Measurements from ENCODE around the gene RAB44.
"Not testable (repeated sequence)": the region's sequence is repeated elsewhere in the genome, so short reads cannot be mapped to it uniquely, and the experiment has no call there.

Gene RAB44

DNA sequence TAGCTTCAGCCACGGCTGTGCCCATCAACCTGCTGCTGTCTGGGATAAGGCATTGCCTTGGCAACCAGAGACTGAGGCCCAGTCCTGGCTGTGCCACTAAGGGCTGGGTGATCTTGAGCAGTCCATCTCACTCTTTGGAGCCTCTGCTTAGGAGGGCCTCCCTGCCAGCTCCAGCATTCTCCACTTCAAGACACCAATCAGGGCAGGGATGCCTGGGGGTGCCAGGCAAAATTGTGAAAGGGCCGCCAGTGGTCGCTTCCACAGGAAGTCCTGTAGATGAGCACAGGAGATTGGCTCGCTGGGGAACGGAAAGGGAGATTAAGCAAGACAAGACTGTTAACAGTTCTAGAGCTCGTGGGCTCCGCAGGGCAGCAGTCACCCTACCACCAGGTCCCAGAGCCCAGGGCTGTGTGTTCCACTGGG is at the start of gene RAB44:
Gene RAB44 (plus strand): TSS at position 346 of the 423 bp plus-strand sequence. CDS start 6,410 bp downstream, outside the sequence.
- TF ChIP-seq CTCF (conservative IDR thresholded peaks at IDR 0.05; ENCODE audit: low read length), result no peak
- DNase-seq (ENCODE audit: low read depth), result no peak
- no peak within 1 kb of the TSS for H3K4me3 ChIP-seq (ENCODE audit: low read length)

GRCh38 chr6:36649086-36649485 is 48.5 kb upstream of the RAB44 start:
- no peak for DNase-seq (ENCODE audit: low read depth)
- no peak for TF ChIP-seq CTCF (conservative IDR thresholded peaks at IDR 0.05; ENCODE audit: low read length)
- H3K4me3 ChIP-seq (ENCODE audit: low read length), result no peak overlapping the region

- no peak for DNase-seq (ENCODE audit: low read depth)
- no peak overlapping the region for H3K4me3 ChIP-seq (ENCODE audit: low read length)
- no peak for TF ChIP-seq CTCF (conservative IDR thresholded peaks at IDR 0.05; ENCODE audit: low read length)
Measured at GRCh38 chr6:36649701-36650484, 47.7 kb upstream of the RAB44 start.

DNA sequence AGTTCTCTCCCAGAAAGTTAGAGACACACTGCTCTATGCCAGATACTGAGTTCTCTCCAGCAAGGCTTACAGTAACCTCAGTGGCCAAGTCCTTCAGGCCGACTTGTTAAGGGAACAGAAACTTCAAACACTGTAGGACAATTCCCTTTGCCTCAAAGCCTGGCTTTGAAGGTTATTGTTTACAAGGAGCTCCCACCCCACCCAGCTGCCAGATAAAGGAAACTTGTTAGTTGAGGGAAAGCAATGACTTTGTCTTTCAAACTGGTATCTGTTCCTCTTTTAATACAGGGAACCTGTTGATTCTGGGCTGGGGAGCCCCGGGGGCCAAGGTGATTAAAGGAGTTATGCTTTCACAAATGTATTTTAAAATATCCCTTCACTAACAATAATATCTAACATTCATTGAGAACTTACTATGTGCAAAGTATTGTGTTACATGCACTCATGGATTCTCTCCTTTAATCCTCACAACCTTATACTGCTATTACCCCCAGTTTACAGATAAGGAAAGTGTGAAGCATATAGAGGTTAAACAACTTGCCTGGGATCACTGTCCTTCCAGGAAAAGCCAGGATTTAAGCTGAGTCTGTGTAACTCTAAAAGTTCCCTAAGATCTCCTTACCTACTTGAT is 46.7 kb upstream of the RAB44 start:
- no peak for TF ChIP-seq CTCF (conservative IDR thresholded peaks at IDR 0.05; ENCODE audit: low read length)
- no peak for DNase-seq (ENCODE audit: low read depth)
- no peak overlapping the region for H3K4me3 ChIP-seq (ENCODE audit: low read length)

GRCh38 chr6:36651659-36652379 is 45.8 kb upstream of the RAB44 start:
- TF ChIP-seq CTCF (conservative IDR thresholded peaks at IDR 0.05; ENCODE audit: low read length), result no peak
- H3K4me3 ChIP-seq (ENCODE audit: low read length), result no peak overlapping the region
- DNase-seq (ENCODE audit: low read depth), result no peak

DNA sequence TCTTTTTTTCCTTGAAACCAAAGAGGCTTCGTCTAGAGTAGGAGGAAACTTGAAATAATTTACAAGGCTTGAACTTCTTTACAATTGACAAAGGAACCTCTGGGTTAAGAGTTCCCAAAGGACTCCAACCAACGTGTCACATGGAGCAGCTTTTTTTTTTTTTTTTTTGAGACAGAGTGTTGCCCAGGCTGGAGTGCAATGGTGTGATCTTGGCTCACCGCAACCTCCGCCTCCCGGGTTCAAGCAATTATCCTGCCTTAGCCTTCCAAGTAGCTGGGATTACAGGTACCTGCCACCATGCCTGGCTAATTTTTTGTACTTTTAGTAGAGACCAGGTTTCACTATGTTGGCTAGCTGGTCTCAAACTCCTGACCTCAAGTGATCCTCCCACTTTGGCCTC is 43.2 kb upstream of the RAB44 start:
- not testable (repeated sequence) for DNase-seq (ENCODE audit: low read depth); H3K4me3 ChIP-seq (ENCODE audit: low read length)

- no peak for TF ChIP-seq CTCF (conservative IDR thresholded peaks at IDR 0.05; ENCODE audit: low read length)
- no peak overlapping the region for H3K4me3 ChIP-seq (ENCODE audit: low read length)
- DNase-seq (ENCODE audit: low read depth), result no peak
Measured at GRCh38 chr6:36655085-36655724, 42.4 kb upstream of the RAB44 start.

Measured in AG10803 (cell line).